SK-N-SH treated with all-trans-retinoic acid at 6 μM for 48 hours (cell line): ENCODE data around the gene GBF1.

Experiments
- ISL1 ChIP-seq: fragments of 250-450 bp; sonication (Bioruptor Pico); IDR thresholded peaks from 2 replicates; pipeline ENCODE4 v2.1.2; 2022; ENCODE audit warnings: mild to moderate bottlenecking, moderate library complexity
- OSR1 ChIP-seq: fragments of 250-450 bp; sonication (Bioruptor Pico); IDR thresholded peaks from 2 replicates; pipeline ENCODE4 v1.8.0; 2022; ENCODE audit warnings: moderate library complexity, mild to moderate bottlenecking, inconsistent platforms
- PATZ1 ChIP-seq: fragments of 250-450 bp; sonication (Bioruptor Pico); IDR thresholded peaks from 2 replicates; pipeline ENCODE4 v1.8.0; 2020; ENCODE audit warnings: mild to moderate bottlenecking, moderate library complexity, borderline replicate concordance
- POU6F1 ChIP-seq: fragments of 250-450 bp; sonication (Bioruptor Pico); IDR thresholded peaks from 2 replicates; pipeline ENCODE4 v1.8.0; 2021; ENCODE audit warnings: low read depth, mild to moderate bottlenecking, moderate library complexity, borderline replicate concordance
- SNAI2 ChIP-seq: fragments of 250-450 bp; sonication (Bioruptor Pico); IDR thresholded peaks from 2 replicates; pipeline ENCODE4 v1.5.0; 2020; ENCODE audit warnings: mild to moderate bottlenecking, moderate library complexity
- TCF4 ChIP-seq: fragments of 250-450 bp; sonication (Bioruptor Pico); IDR thresholded peaks from 2 replicates; pipeline ENCODE4 v1.8.0; 2021; ENCODE audit warnings: mild to moderate bottlenecking, moderate library complexity, borderline replicate concordance
- TOX ChIP-seq: fragments of 250-450 bp; sonication (Bioruptor Pico); IDR thresholded peaks from 2 replicates; pipeline ENCODE4 v1.8.0; 2021; ENCODE audit warnings: mild to moderate bottlenecking, moderate library complexity, borderline replicate concordance
- ZFP3 ChIP-seq: fragments of 250-450 bp; sonication (Bioruptor Pico); IDR thresholded peaks from 2 replicates; pipeline ENCODE4 v1.5.0; 2020; ENCODE audit warnings: mild to moderate bottlenecking, moderate library complexity
- ZFP30 ChIP-seq: fragments of 450-650 bp; formaldehyde crosslinking; IDR thresholded peaks from 2 replicates; pipeline ENCODE4 v1.5.0; 2022; ENCODE audit warnings: mild to moderate bottlenecking, moderate library complexity
- ZNF565 ChIP-seq: fragments of 450-650 bp; formaldehyde crosslinking; conservative IDR thresholded peaks from 2 replicates; pipeline ENCODE4 v1.5.0; 2020; ENCODE audit warnings: low read depth, mild to moderate bottlenecking, moderate library complexity
- ZNF70 ChIP-seq: fragments of 450-650 bp; formaldehyde crosslinking; IDR thresholded peaks from 2 replicates; pipeline ENCODE4 v1.5.0; 2020; ENCODE audit warnings: mild to moderate bottlenecking, moderate library complexity
- ZNF8 ChIP-seq: fragments of 450-650 bp; formaldehyde crosslinking; IDR thresholded peaks from 2 replicates; pipeline ENCODE4 v1.5.0; 2020; ENCODE audit warnings: mild to moderate bottlenecking, moderate library complexity
- TF ChIP-seq, protein P1 (sequence below): fragments of 250-450 bp; sonication (Bioruptor Pico); IDR thresholded peaks from 2 replicates; pipeline ENCODE4 v1.5.1; 2021; ENCODE audit warnings: mild to moderate bottlenecking, moderate library complexity

DNA sequence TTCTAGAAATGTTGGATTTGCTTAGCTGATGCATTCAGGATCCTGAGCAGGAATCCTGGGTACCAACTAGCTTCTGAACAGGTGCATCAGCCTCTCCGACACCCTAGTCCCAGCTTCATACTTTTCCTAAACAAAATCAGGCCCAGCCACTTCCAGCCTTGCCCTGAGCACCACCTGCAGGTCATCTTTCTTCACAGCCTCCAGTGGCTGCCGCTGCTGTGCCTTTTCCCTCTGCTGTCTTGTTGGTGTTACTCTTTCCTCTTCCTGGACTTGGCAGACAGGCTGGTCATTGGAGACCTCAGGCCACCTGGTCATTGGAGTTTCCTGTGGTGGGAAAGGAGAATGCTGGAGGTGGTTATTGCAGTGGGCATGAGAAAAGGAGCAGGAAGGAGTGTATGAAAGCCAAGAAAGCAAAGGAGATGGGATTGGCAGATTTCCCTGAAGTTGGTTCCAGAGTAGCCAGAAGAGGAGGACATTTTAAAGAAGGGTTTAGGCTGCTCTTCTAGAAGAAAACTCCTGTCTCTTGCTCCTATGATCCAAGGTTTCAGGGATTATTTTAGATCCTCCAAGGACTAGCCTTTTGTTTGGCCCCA, 102.0 kb downstream of the GBF1 start:
- TF ChIP-seq ZNF8 (CRISPR knock-in tag) = no peak
- no peak for TF ChIP-seq POU6F1
- no peak for TF ChIP-seq TCF4
- TF ChIP-seq ISL1 = no peak
- TF ChIP-seq ZFP30 (CRISPR knock-in tag) = no peak
- TF ChIP-seq TOX (CRISPR knock-in tag) = no peak
- TF ChIP-seq PATZ1 (CRISPR knock-in tag) = no peak
- TF ChIP-seq ZFP3 = no peak
- no peak for TF ChIP-seq ZNF565
- no peak for TF ChIP-seq SNAI2 (CRISPR knock-in tag)
- TF ChIP-seq OSR1 = no peak
- no peak for TF ChIP-seq ZNF70 (CRISPR knock-in tag)
- TF ChIP-seq, protein P1, sequence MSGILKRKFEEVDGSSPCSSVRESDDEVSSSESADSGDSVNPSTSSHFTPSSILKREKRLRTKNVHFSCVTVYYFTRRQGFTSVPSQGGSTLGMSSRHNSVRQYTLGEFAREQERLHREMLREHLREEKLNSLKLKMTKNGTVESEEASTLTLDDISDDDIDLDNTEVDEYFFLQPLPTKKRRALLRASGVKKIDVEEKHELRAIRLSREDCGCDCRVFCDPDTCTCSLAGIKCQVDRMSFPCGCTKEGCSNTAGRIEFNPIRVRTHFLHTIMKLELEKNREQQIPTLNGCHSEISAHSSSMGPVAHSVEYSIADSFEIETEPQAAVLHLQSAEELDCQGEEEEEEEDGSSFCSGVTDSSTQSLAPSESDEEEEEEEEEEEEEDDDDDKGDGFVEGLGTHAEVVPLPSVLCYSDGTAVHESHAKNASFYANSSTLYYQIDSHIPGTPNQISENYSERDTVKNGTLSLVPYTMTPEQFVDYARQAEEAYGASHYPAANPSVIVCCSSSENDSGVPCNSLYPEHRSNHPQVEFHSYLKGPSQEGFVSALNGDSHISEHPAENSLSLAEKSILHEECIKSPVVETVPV = no peak
